ENCODE results near the gene VASH1.

GRCh38 chr14:76742966-76743365, 18.3 kb upstream of the VASH1 start:
- TF ChIP-seq CTCF (IDR thresholded peaks at IDR 0.05) (no peak), EP300 (IDR thresholded peaks at IDR 0.05; ENCODE audit: low read depth) (no peak), POLR2A (IDR thresholded peaks at IDR 0.05) (no peak), POLR2AphosphoS5 (IDR thresholded peaks at IDR 0.05) (no peak)
